Endothelial cell of umbilical vein (primary cell): ENCODE data around the gene PRSS48.

Source experiments
- EZH2 ChIP-seq: IDR thresholded peaks from 2 replicates; pipeline ENCODE4 v1.6.1; 2012; ENCODE audit warnings: borderline replicate concordance, low read depth, mild to moderate bottlenecking, moderate library complexity, low read length, inconsistent platforms; ENCODE audit not compliant: severe bottlenecking
- FOS ChIP-seq: IDR thresholded peaks from 2 replicates; pipeline ENCODE4 v1.6.1; 2011; ENCODE audit warnings: mild to moderate bottlenecking, low read length, moderate library complexity, borderline replicate concordance; ENCODE audit not compliant: insufficient read depth
- GATA2 ChIP-seq: IDR thresholded peaks from 2 replicates; pipeline ENCODE4 v1.7.0; 2011; ENCODE audit warnings: low read depth, mild to moderate bottlenecking, moderate library complexity, mixed read lengths, low read length; ENCODE audit not compliant: insufficient read length, insufficient read depth
- JUN ChIP-seq: IDR thresholded peaks from 2 replicates; pipeline ENCODE4 v1.6.1; 2011; ENCODE audit warnings: borderline replicate concordance, low read depth; ENCODE audit not compliant: insufficient read length, insufficient read depth
- MYC ChIP-seq: IDR thresholded peaks from one replicate; pipeline ENCODE4 v1.6.1; 2011; ENCODE audit warnings: mild to moderate bottlenecking, low read depth, low read length
- POLR2A ChIP-seq: IDR thresholded peaks from 2 replicates; pipeline ENCODE4 v1.6.1; 2012; ENCODE audit warnings: low read depth, mild to moderate bottlenecking, control low read depth, low read length
- POLR2AphosphoS5 ChIP-seq: IDR thresholded peaks from 2 replicates; pipeline ENCODE4 v1.6.1; 2012; ENCODE audit warnings: low read depth, mild to moderate bottlenecking, control low read depth, low read length, moderate library complexity; ENCODE audit not compliant: insufficient read depth
- TF ChIP-seq, protein P1 (sequence below), 2 donors: IDR thresholded peaks; 1 replicate in 1 of 2; 2 replicates in 1 of 2; pipeline ENCODE4 v1.5.1; 2011; ENCODE audit warnings: low read length in 2 of 2, mild to moderate bottlenecking in 2 of 2, moderate library complexity in 2 of 2, control low read depth in 1 of 2, inconsistent platforms in 1 of 2, low read depth in 1 of 2; ENCODE audit not compliant: insufficient read depth in 1 of 2; ENCODE audit errors: extremely low read depth in 1 of 2
- TF ChIP-seq, protein P2 (sequence below): IDR thresholded peaks from 2 replicates; pipeline ENCODE4 v1.6.1; 2011; ENCODE audit not compliant: insufficient read depth, insufficient read length

DNA sequence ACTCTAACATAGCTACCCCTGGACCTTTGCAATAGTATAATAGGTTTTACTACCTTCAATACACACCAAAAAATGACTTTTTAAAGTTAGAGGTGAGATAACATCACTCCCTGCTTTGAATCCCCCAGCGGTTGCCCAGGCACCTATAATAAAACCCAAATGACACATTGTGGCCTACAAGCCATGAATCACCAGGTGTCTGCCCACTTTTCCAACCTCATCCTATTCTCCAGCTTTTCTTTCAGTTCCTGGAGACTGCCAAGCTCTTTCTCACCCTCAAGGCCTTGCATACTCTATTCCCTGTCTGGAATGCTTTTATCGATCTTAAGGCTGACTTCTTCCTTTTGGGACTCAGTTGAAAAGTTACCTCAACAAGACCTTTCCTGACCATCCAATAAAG is 16.4 kb upstream of the PRSS48 start:
- TF ChIP-seq POLR2A: no peak
- TF ChIP-seq, protein P1, sequence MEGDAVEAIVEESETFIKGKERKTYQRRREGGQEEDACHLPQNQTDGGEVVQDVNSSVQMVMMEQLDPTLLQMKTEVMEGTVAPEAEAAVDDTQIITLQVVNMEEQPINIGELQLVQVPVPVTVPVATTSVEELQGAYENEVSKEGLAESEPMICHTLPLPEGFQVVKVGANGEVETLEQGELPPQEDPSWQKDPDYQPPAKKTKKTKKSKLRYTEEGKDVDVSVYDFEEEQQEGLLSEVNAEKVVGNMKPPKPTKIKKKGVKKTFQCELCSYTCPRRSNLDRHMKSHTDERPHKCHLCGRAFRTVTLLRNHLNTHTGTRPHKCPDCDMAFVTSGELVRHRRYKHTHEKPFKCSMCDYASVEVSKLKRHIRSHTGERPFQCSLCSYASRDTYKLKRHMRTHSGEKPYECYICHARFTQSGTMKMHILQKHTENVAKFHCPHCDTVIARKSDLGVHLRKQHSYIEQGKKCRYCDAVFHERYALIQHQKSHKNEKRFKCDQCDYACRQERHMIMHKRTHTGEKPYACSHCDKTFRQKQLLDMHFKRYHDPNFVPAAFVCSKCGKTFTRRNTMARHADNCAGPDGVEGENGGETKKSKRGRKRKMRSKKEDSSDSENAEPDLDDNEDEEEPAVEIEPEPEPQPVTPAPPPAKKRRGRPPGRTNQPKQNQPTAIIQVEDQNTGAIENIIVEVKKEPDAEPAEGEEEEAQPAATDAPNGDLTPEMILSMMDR (IDR thresholded peaks at IDR 0.05; ENCODE audit: extremely low read depth in 1 of 2, insufficient read depth in 1 of 2, low read depth in 1 of 2, low read length in 2 of 2): no peak
- TF ChIP-seq EZH2: no peak
- TF ChIP-seq MYC: no peak
- TF ChIP-seq POLR2AphosphoS5: no peak
- TF ChIP-seq, protein P2, sequence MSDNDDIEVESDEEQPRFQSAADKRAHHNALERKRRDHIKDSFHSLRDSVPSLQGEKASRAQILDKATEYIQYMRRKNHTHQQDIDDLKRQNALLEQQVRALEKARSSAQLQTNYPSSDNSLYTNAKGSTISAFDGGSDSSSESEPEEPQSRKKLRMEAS: no peak
- TF ChIP-seq JUN: no peak
- TF ChIP-seq FOS: no peak
- no peak for TF ChIP-seq GATA2
